OCI-LY7 (cell line): Measurements from ENCODE around the gene CCDC13.

Experiments
- CTCF ChIP-seq: fragments of 200-600 bp; sonication (generic); conservative IDR thresholded peaks from 2 replicates; pipeline ENCODE4 v1.5.1; 2014; ENCODE audit warnings: mild to moderate bottlenecking, antibody characterized with exemption, low read length, moderate library complexity, mixed read lengths
- EZH2phosphoT487 ChIP-seq: fragments of 200-600 bp; sonication (generic); IDR thresholded peaks from 2 replicates; pipeline ENCODE4 v1.6.1; 2018; ENCODE audit warnings: low read depth, borderline replicate concordance, mild to moderate bottlenecking, mixed run types, antibody characterized with exemption, low read length, moderate library complexity, mixed read lengths

- TF ChIP-seq CTCF (no peak), EZH2phosphoT487 (no peak)
These were observed 31.7 kb upstream of the CCDC13 start for GRCh38 chr3:42804831-42805132.
